Breast epithelium (tissue), 3 donors: Measurements from ENCODE around the gene DND1.
A peak's percentile ranks its signal among the peaks of the same experiment; 100 is the strongest.

Experiments used
- POLR2A ChIP-seq: fragments of 450-650 bp; IDR thresholded peaks from one replicate; pipeline ENCODE4 v1.6.1; 2016; ENCODE audit warnings: antibody characterized with exemption, mild to moderate bottlenecking, moderate library complexity
- POLR2AphosphoS5 ChIP-seq, 3 donors: sonication (generic); formaldehyde crosslinking; IDR thresholded peaks; one replicate each; pipeline ENCODE4 v1.6.1; 2017; ENCODE audit warnings: antibody characterized with exemption in 3 of 3
- TF ChIP-seq, protein P1 (sequence below), 3 donors: fragments of 450-650 bp; IDR thresholded peaks; one replicate each; pipeline ENCODE4 v1.5.1; 2016 to 2017; ENCODE audit warnings: antibody characterized with exemption in 3 of 3, mild to moderate bottlenecking in 3 of 3, moderate library complexity in 3 of 3

DNA sequence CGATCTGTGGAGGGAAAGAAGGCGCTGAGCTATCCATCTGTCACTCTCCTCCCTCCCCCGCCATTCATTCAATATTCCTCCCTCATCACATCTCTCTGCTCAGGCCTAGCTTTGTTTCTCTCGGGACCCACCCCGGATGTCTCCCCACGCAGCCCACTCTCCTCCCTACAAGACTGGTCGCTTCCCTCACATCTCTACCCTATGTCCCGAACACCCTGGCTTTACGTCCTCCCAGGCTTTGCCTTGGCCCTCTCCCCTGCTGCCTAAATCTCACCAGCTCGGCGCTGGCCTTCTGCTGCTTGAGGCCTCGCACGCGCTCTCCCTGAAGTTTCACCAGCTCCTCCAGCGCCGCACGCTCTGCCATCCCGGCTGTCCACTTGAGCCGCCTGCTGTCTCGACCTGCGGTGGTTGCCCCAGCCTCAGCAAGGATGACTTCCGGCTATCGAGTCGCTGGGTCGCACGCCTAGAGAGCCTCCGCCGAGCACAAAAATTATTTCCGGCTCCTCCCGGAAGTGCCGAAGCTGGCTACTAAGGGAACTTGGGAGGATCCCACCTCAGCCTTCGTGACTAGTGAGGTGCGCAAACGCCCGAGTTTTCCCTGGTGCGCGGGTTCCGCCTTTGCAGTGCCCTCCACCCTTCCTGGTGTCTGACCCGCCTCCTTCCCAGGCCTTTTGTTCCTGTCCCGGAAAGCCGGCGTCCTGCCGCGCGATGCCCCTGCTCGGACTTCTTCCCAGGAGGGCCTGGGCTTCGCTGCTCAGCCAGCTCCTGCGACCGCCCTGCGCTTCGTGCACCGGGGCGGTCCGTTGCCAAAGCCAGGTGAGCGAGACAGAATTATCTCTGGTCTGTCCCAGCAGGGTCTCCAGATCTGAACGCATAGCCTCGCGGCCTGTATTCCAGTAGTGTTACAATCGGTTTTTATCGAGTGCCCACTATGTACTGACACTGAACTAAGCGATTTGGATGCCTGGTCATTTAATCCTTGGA, 17.9 kb upstream of the DND1 start, which contains the start of the genes HARS1 and HARS2:
- TF ChIP-seq, protein P1, sequence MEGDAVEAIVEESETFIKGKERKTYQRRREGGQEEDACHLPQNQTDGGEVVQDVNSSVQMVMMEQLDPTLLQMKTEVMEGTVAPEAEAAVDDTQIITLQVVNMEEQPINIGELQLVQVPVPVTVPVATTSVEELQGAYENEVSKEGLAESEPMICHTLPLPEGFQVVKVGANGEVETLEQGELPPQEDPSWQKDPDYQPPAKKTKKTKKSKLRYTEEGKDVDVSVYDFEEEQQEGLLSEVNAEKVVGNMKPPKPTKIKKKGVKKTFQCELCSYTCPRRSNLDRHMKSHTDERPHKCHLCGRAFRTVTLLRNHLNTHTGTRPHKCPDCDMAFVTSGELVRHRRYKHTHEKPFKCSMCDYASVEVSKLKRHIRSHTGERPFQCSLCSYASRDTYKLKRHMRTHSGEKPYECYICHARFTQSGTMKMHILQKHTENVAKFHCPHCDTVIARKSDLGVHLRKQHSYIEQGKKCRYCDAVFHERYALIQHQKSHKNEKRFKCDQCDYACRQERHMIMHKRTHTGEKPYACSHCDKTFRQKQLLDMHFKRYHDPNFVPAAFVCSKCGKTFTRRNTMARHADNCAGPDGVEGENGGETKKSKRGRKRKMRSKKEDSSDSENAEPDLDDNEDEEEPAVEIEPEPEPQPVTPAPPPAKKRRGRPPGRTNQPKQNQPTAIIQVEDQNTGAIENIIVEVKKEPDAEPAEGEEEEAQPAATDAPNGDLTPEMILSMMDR (IDR thresholded peaks at IDR 0.05): no peak
- TF ChIP-seq POLR2AphosphoS5 (IDR thresholded peaks at IDR 0.05) (peak; percentile 66 to 76 (median 71)), POLR2A (peak; percentile 59)
